ENCODE measurements around the gene GRIK5.
A peak's percentile ranks its signal among the peaks of the same experiment; 100 is the strongest.
"Not testable (repeated sequence)": the region's sequence is repeated elsewhere in the genome, so short reads cannot be mapped to it uniquely, and the experiment has no call there.

The GRIK5 gene, protein sequence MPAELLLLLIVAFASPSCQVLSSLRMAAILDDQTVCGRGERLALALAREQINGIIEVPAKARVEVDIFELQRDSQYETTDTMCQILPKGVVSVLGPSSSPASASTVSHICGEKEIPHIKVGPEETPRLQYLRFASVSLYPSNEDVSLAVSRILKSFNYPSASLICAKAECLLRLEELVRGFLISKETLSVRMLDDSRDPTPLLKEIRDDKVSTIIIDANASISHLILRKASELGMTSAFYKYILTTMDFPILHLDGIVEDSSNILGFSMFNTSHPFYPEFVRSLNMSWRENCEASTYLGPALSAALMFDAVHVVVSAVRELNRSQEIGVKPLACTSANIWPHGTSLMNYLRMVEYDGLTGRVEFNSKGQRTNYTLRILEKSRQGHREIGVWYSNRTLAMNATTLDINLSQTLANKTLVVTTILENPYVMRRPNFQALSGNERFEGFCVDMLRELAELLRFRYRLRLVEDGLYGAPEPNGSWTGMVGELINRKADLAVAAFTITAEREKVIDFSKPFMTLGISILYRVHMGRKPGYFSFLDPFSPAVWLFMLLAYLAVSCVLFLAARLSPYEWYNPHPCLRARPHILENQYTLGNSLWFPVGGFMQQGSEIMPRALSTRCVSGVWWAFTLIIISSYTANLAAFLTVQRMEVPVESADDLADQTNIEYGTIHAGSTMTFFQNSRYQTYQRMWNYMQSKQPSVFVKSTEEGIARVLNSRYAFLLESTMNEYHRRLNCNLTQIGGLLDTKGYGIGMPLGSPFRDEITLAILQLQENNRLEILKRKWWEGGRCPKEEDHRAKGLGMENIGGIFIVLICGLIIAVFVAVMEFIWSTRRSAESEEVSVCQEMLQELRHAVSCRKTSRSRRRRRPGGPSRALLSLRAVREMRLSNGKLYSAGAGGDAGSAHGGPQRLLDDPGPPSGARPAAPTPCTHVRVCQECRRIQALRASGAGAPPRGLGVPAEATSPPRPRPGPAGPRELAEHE

DNA sequence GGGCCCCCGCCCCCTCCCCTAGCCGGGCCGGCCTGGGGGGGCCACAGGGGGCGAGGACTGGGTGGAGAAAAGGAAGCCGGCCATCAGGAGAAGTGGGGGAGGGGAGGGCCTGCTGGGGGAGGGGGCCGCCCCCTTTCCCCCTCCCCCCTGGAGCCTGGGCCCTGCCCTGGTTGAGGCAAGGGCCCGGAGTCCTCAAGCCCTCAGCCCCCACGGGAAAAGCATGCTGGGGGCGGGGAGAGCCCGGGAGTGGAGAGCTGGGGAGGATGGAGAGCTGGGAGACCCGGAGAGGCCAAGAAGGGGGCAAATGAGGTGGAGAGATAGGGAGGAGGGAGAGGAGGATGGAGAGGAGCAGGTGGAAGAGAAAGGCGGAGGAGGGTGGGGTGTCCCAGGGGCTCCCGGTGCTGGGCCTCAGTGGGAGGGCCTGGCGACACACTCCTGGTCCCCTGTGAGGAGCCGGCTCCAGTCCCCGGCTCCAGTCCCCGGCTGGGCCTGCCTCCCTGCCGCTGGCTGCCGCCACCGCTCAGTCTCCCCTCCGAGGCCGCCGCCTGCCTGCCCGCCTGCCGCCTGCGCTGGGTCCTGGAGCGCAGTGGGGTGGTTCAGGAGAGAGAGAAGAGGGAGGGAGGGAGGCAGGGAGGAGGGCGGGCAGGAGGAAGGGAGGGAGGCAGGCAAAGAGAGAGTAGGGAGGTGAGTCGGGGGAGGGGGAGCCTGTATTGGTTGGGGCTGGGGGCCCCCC is at the start of gene GRIK5:
Gene GRIK5 (minus strand): TSS at position 588 of the 733 bp plus-strand sequence. CDS start 4,436 bp downstream, outside the sequence.
- no peak for DNase-seq (ENCODE audit: low read depth, low spot score)

DNA sequence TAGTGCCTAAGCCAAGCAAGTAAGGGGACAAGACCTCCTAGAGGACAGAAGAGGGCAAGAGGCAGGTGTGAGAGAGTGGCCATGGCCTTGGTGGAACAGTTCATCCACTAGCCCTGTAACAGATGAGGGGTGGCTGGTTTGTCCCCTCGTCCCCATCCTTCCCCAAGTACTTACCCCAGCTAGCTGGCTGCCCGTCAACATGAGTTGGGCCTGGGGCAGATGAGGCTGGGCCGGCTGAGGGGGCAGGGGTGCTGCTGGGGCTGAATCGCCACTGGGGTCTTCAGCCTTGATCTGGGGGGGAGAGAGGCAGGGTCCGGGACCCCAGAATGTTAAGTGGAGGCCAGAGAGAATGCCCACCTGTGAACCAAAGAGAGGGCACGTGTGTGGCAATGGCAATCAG is 47.1 kb upstream of the GRIK5 start:
- DNase-seq (ENCODE audit: low read depth, low spot score) = no peak

DNA sequence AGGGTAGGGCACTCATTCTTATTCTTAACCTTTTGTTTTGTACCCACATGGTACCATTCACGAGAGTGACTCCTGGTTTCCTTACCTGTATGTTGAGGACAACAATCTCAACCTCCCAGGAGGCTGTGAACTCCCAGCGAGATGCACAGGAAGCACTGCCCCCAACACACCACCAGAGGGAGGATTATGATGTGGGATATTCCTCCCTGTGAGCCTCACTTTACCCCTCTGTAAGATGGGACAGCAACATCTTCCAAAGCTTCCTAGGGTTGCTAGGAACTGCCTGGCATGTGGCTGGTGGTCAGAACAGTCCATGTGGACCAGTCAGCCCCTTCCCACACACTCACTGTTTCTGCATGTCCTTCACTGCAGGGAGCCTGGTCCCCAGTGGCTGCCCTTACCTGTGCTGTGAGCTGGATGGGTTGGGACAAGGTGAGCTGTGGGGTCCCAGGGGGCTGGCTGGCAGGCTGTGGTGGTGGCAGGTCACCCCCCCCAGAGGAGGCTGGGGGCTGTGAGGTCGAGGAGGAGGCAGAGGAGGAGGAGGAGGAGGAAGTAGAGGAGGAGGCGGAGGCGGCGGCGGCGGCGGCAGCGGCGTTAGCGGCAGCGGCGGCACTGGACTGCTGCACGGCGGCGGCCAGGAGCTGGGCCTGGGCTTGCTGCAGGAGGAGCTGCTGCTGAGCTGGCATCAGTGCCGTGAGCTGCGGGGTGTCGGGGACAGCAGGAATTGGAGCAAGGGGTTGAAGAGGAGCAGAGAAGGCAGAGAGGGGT is 46.5 kb upstream of the GRIK5 start:
- DNase-seq (ENCODE audit: low read depth, low spot score) = no peak

DNA sequence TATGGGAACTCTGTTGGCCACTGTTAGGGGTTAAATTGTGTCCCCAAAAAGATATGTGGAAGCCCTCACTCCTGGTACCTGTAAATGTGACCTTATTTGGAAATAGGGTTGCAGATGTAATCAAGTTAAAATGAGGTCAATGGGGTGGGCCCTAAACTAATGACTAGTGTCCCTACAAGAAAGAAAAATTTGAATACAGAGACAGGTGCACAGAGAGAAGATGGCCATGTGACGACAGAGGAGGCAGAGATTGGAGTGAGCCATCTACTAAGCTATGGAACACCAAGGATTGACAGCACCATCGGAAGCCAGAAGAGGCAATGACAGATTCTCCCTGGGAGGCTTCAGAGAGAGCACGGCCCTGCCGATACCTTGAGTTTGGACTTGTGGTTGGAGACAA is 45.7 kb upstream of the GRIK5 start:
- no peak for DNase-seq (ENCODE audit: low read depth, low spot score)

DNA sequence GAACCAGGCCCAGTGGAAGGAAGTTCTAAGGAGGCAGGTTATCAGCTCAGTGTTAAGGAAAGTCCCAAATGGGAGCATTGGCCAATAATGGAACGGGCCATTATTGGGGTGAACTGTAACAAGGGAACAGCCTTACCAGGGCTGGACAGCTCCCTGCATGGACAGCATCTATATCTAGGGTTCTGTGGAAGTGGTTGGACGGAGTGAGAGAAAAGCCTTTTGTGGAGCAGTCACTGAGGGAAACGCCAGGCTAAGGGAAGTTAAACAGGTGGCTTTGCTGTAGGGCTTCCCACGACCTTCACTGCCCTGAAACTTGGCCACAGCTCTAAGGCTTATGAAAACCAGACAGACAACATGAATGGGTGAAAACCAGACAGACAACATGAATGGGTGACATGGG is 45.2 kb upstream of the GRIK5 start:
- no peak for DNase-seq (ENCODE audit: low read depth, low spot score)

DNA sequence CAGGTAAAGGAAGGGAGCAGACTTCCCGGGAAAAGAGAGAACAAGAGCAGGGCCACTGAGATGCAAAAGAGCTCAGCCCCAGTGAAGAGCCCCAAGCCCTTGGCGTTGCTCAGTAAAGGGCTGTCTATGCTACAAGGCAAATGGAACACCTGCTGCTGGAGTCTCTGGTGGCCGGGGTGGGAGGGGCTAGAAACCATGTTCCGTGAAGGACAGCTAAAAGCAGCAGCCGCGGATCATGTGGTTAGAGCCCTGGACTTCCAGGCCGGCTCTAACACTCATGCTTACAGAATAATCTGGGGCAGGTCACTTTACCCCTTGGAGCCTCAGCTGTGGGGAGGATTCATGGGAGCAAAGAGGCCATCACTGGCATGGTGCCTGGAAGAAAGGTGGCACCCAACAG is 44.4 kb upstream of the GRIK5 start:
- no peak for DNase-seq (ENCODE audit: low read depth, low spot score)

DNA sequence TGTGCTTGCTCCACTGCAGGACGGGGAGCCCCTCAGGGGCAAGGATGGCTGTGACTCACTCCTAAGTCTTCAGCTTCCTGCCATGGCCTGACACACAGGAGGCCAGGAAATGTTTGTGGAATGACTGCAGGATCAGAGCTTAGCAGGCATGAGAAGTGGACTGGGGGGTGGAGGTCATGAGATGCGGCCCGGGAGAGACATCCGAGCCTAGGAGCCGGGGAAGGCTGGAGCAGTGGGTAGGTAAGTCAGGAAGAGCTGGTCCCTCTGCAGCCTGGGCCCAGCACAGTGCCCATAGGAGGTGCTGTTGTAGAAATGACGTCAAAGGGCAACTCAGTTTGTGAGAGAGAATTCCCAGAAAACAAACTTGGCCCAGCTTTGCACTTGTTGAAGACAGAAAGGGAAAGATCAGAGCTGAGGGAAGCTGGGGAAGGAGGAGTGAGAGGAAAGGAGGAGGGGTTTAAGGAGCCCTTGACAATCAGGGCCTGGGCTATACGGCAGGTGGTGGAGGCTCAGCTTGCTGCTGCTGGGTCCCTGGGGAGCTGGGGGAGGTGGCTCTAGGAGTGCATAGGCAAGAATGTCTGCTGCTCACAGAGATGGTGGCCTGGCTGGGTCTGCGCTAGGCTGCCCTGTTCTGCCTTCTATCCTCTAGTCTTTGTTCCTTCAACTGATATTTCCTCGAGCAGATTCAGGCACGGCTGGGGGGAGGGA is 43.8 kb upstream of the GRIK5 start:
- peak; percentile 87 for DNase-seq (ENCODE audit: low read depth, low spot score)

DNA sequence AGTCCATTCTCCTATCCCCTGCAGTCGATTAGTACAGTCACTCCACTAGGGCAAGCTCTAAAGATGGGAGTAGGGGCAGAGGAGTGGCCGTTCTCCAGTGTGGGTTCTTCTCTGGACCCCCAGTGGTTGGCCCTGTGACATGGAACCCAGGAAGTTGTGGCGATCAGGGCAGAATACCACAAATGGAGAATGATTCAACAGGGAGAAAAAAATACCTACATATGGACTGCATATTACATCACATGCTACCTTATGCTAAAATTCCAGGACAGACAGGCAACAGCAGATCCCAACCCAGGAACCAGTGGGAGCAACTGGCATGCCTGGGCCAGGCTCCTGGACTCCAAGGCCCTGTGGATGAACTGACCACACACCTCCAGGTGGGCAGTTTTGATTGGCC is 41.8 kb upstream of the GRIK5 start:
- DNase-seq (ENCODE audit: low read depth, low spot score) = no peak

DNA sequence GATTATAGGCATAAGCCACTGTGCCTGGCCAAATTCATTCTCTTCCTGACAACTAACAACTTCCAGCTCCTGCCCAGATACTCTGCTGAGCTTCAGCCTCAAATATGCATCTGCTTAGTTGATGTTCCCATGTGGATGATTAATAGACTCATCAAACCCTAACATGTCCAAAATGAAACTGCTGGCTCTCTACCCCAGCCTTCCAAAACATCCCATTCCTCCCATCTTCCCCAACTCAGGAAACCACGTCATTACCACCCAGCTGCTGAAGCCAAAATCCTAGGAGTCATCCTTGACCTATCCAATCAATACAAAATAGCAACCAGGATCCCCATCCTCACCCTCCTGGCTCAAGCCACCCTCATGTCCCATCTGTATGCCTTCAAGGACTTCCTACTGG is 41.4 kb upstream of the GRIK5 start:
- DNase-seq (ENCODE audit: low read depth, low spot score) = no peak

DNA sequence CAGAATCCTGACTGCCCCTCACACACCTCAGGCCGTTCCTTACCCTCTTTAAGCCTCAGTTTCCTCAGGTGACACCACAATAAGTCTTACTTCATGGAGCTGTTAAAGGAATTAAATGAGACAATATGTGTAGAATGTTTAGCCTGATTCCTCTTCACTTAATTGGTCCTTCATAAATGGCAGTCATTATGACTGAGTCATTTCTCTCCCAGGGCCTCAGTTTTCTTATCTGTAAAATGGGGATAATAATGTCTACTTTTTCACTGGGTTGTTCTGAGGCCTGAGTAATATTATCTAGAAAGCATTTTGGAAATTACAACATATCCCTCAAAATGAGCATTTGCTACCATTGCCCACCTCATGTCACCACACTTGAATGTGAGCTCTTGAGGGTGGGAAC is 40.7 kb upstream of the GRIK5 start:
- DNase-seq (ENCODE audit: low read depth, low spot score) = no peak

DNA sequence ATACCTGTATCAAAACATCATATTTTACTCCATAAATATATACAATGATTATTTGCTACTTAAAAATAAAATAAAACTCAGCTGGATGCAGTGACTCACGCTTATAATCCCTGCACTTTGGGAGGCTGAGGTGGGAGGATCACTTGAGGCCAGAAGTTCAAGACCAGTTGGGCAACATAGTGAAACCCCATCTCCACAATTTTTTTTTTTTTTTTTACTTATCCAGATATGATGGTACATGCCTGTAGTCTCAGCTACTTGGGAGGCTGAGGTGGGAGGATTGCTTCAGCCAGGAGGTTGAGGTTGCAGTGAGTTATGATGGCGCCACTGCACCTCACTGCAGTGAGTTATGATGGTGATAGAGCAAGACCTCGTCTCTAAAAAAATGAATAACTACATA is 39.9 kb upstream of the GRIK5 start:
- DNase-seq (ENCODE audit: low read depth, low spot score) = no peak

DNA sequence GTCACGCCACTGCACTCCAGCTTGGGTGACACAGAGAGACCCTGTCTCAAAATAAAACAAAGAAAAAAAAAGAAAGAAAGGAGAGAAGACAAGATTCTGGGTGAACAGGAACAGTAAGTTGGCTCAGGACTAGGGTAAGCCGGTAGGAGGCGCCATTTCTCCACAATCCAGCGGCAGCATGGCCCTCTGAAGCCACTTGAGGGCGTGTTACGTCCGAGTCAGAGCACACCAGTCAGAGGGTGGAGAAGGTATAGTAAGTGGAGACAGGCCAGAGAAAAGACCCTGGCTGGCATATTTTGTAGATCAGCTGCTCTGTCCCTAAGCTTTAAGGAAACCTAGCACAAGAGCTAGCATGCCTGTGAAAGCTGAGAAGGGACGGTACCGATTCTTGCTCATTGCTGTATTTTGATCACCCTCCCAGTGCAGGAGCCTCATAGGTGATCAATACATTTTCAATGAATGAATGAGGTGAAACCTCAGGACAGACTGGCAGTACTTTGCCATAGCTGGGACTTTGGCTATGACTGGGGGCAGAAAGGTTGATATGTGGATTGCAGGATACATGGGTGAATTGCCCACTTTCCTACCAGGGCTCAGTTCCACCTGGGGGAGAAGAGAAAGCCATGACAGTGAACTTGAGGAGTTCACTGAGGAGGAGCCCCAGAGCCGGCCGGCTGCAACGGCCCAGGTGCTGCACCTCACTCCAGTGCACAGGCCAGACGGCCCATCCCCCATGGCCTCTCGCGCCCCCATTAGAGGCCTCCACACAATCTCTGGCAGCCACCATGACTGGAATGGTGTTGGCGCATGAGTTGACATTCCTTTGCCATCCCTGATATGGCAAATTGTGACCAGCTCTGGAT is 38.8 kb upstream of the GRIK5 start:
- DNase-seq (ENCODE audit: low read depth, low spot score) = peak; percentile 76

DNA sequence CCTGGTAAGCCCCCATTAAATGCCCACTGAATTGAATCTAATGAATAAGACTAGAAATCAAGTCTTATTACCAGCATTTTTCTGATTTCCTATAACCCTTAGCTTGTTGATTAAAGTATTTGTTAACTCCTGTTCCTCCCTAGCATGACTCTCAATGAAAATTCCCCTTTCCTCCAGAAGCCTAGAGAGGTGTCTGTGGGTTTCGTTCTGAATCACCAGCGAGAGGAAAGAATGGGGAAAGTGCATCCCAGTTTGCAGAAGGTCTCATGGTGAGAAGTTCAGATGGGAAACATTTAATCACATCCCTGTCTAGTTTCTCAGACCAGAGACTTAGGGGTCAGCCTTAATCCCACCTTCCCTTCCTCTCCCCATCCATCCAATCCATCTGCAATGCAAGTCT is 35.4 kb upstream of the GRIK5 start:
- no peak for DNase-seq (ENCODE audit: low read depth, low spot score)

DNA sequence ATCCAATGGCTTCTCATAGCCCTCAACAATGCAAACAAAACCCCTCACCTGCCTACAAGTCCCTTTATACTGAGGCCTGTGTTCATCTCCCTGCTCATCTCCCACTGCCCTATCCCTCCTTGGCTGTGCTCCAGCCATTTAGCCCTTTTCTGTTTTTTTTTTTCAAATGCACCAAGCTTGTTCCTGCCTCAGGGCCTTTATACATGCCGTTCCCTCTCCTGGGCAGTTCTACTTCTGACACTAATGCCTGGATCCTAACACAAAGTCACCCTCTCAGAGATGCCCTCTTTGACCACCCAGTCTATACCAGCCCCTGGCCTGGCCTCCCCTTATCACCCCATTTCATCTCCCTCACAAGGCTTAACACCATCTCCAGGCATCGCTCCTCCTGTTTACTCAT is 32.9 kb upstream of the GRIK5 start:
- DNase-seq (ENCODE audit: low read depth, low spot score) = no peak

DNA sequence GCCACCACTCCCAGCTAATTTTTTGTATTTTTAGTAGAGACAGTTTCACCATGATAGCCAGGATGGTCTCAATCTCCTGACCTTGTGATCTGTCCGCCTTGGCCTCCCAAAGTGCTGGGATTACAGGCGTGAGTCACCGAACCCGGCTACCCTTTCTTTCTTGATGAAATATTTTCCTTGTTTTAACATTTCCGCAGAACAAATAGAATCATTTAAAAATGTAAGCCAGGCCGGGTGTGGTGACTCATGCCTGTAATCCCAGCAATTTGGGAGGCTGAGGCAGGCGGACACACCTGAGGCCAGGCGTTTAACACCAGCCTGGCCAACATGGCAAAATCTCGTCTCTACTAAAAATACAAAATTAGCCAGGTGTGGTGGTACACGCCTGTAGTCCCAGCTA is 30.2 kb upstream of the GRIK5 start:
- DNase-seq (ENCODE audit: low read depth, low spot score) = not testable (repeated sequence)

DNA sequence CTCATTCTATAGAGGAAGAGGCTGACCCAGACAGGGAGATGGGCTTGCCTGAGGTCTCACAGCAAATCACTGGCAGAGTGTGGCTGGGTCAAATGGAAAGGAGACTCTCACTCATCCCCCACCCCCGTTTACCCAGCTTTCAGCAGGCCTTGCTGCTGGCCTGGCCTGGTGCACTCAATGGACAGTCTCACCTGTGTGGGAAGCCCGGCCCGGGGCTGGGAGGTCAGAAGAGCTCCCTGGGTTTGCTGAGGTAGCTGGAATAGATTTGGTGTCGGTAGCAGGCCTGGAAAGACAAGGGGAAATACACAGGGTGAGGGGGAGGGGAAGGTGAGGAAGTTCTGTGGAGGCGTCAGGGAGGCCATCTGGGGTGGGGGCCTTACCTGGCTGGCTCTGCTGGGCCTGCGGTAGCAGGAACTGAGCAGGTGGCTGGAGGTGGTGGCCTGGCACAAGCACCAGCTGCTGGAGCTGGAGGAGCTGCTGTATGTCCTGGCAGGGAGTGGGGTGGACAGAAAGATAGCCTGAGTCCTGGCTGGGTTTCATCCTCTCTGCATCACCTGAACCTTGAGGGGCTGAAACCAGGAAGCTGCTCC is 29.4 kb upstream of the GRIK5 start:
- no peak for DNase-seq (ENCODE audit: low read depth, low spot score)

DNA sequence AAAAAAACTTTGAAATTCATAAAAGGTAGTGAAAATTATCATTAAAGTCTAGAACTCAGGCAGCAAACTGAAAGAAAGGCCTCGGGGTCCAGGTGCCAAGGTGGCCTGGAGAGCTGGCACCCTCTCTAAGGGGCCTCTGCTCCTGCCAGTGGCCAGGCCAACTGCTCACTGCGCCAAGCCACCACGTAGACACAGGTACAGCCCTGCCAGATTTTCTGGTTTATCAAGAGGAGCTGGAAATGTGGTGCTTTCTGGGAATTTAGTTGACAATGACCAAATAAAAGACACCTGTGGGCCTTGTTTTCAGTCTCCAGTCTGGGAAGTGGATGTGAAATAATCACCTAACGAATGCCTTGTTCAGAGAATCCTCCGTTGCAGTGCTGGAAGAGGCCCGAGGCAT is 28.8 kb upstream of the GRIK5 start:
- no peak for DNase-seq (ENCODE audit: low read depth, low spot score)

DNA sequence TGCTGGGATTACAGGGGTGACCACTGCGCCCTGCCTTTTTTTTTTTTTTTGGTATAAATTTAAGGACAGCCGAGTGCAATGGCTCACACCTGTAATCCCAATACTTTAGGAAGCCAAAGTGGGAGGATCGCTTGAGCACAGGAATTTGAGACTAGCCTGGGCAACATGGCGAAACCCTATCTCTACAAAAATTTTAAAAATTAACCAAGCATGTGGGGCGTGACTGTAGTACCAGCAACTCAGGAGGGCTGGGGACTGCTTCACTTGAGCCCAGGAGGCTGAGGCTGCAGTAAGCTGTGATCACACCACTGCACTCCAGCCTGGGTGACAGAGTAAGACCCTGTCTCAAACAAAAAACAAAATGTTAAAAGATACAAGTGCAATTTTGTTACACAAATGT is 27.5 kb upstream of the GRIK5 start:
- no peak for DNase-seq (ENCODE audit: low read depth, low spot score)

DNA sequence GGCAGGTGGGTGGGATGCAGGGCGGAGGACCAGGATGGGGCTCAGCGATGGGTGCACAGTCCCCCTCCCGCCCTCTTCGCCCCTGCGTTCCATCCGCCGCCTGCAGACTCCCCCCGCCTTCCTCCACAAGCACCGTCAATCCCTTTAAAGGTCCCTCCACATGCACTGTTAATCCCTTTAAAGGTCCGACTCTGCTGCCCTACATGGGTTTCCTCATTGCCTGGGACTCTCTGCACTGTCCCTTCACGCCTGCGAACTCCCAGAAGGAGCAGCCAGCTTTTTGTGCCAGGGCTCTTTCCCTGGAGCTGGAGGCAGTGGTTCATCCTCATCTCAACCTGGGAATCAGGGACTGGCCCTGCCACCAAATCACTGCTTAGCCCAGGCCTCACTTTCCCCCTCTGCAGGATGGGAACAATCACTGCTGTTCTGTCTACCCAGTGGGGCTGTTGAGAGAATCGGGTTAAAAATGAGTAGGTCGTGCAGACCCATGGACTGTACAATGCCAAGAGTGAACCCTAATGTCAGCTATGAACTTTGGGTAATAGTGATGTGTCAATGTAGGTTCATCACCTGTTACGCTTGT is 26.3 kb upstream of the GRIK5 start:
- DNase-seq (ENCODE audit: low read depth, low spot score) = no peak

All from smooth muscle cell of the brain vasculature (primary cell).